ENCODE measurements around the gene PCSK6. TPM values are rescaled to one million over a fixed set of nuclear protein-coding genes. Genes with fewer than 3 reads are reported as not detected.

Gene PCSK6
- total and polyA plus RNA-seq, 2 of the 8 experiments (the other 6 are each of a cell fraction or from before 2014, with no cell fraction given) = 1.9 to 4.0 TPM

GRCh38 chr15:101439285-101439919 is 50.1 kb downstream of the PCSK6 start:
- H4K5ac ChIP-seq (ENCODE audit: insufficient read length, low read depth, low read length) = no peak overlapping the region
- H2BK12ac ChIP-seq (ENCODE audit: low read depth, low read length) = no peak overlapping the region
- H2BK120ac ChIP-seq (replicated peaks; ENCODE audit: low read depth, low read length) = no peak overlapping the region
- H3K14ac ChIP-seq (ENCODE audit: insufficient read length) = no peak overlapping the region
- peak in 1 of 2 experiments; percentile 26 for DNase-seq (ENCODE audit: low read depth in 1 of 2, low spot score in 2 of 2)
- no peaks in the 10 kb centered on the region; a peak in 1 of 4 replicates for H3K9me3 ChIP-seq (ENCODE audit: insufficient read depth in 2 of 2, low read depth in 1 of 2, low read length in 1 of 2)
- H2BK5ac ChIP-seq (ENCODE audit: low read depth, low read length) = no peak overlapping the region; the same call in 1 of the 2 replicates
- CTCF ChIA-PET (ENCODE audit: partially characterized antibody) = interaction anchor here (1.0 to 1.3 kb wide), 3 partner anchors 11 to 62 kb away, joined by 3 to 5 read pairs (median 3); no protein-coding TSS in a partner anchor
- H3K27me3 ChIP-seq (replicated peaks in 1 of 4; ENCODE audit: control insufficient read depth in 3 of 4, extremely low read depth in 1 of 4, insufficient read depth in 3 of 4, low read length in 3 of 4) = no peaks in the 10 kb centered on the region; a peak in 1 of 7 replicates
- H2BK20ac ChIP-seq (ENCODE audit: low read length) = no peak overlapping the region
- H3K36me3 ChIP-seq (ENCODE audit: control insufficient read depth in 2 of 4, insufficient read depth in 4 of 4, low read length in 3 of 4) = no peaks in the 10 kb centered on the region
- FAIRE-seq = no peak
- H3K4me3 ChIP-seq (ENCODE audit: extremely low read depth in 1 of 4, insufficient read depth in 2 of 4, low read depth in 3 of 4, low read length in 4 of 4) = no peak overlapping the region
- no peak overlapping the region for H3K4me2 ChIP-seq (ENCODE audit: insufficient read depth in 1 of 2, low read depth in 2 of 2, low read length in 2 of 2)
- H3K79me1 ChIP-seq (ENCODE audit: low read depth, low read length) = no peaks in the 10 kb centered on the region
- no peak overlapping the region for H2AFZ ChIP-seq (ENCODE audit: low read length)
- WGBS, 2 experiments (ENCODE audit: extremely low coverage in 1 of 2, insufficient coverage in 1 of 2, insufficient read length in 1 of 2, insufficient replicate concordance in 2 of 2, low coverage in 1 of 2, low lambda C conversion rate in 2 of 2, missing lambda C conversion rate in 1 of 2) = 86% methylated on average over 8 of the region's 8 CpGs; no CpG with 5 or more reads in 1 of the 2 experiments
- no peak overlapping the region for H3K18ac ChIP-seq (ENCODE audit: extremely low read depth, low read length)
- no peaks in the 10 kb centered on the region for H4K20me1 ChIP-seq (replicated peaks in 1 of 2; ENCODE audit: control insufficient read depth in 1 of 2, insufficient read depth in 2 of 2, low read length in 2 of 2)
- POLR2A ChIA-PET (ENCODE audit: partially characterized antibody) = interaction anchor here (0.5 kb wide), 1 partner anchor 119 kb away, joined by 3 read pairs; no protein-coding TSS in a partner anchor
- H3K23ac ChIP-seq (ENCODE audit: insufficient read length) = no peak overlapping the region
- no peak overlapping the region for H4K8ac ChIP-seq (ENCODE audit: extremely low read depth, insufficient read depth, low read length)
- no peaks in the 10 kb centered on the region for H3K79me2 ChIP-seq (ENCODE audit: control insufficient read depth in 1 of 2, insufficient read depth in 2 of 2, low read length in 2 of 2)
- H3K9ac ChIP-seq (replicated peaks in 1 of 4; ENCODE audit: extremely low read depth in 1 of 4, low read depth in 3 of 4, low read length in 3 of 4) = no peak overlapping the region
- H2AK5ac ChIP-seq (ENCODE audit: low read depth, low read length) = no peak overlapping the region
- TF ChIP-seq SRF (IDR thresholded peaks at IDR 0.05; ENCODE audit: low read depth, low read length) (no peak), JUND (IDR thresholded peaks at IDR 0.05; ENCODE audit: low read length) (no peak), SIX5 (IDR thresholded peaks at IDR 0.05; ENCODE audit: low read depth, low read length) (no peak)
- H3K56ac ChIP-seq (replicated peaks; ENCODE audit: insufficient read length, low read depth, low read length) = no peak overlapping the region
- H2BK15ac ChIP-seq (ENCODE audit: low read length) = no peak overlapping the region
- H3K4me1 ChIP-seq (replicated peaks in 1 of 4; ENCODE audit: control insufficient read depth in 3 of 4, insufficient read depth in 4 of 4, low read length in 3 of 4) = peaks cover 0 to 10% (median 0%) of the 10 kb centered on the region in 4 experiments; a peak in 2 of 7 replicates
- H3K4ac ChIP-seq (replicated peaks; ENCODE audit: insufficient read length, low read depth, low read length) = no peak overlapping the region
- H3K23me2 ChIP-seq (ENCODE audit: low read depth, low read length) = peaks cover 2% of the 10 kb centered on the region; the same call in 1 of the 2 replicates
- H4K91ac ChIP-seq (replicated peaks; ENCODE audit: insufficient read length, low read length) = no peak overlapping the region
- H3K27ac ChIP-seq (ENCODE audit: low read depth, low read length) = no peak overlapping the region

Data from H1 (cell line).